Body of pancreas (tissue), 4 donors: ENCODE data around the gene CD44.

Experiments
- POLR2A ChIP-seq, 3 donors: fragments of 450-650 bp; IDR thresholded peaks; one replicate each; pipeline ENCODE4 v1.6.1; 2016; ENCODE audit warnings: antibody characterized with exemption in 3 of 3, mild to moderate bottlenecking in 2 of 3
- TF ChIP-seq, protein P1 (sequence below), 7 experiments: fragments of 450-650 bp in 4 of 7; fragments of 200-600 bp in 3 of 7; sonication (generic) in 3 of 7; IDR thresholded peaks; one replicate each; pipeline ENCODE4 v1.5.1; 2016 to 2019; ENCODE audit warnings: antibody characterized with exemption in 7 of 7

DNA sequence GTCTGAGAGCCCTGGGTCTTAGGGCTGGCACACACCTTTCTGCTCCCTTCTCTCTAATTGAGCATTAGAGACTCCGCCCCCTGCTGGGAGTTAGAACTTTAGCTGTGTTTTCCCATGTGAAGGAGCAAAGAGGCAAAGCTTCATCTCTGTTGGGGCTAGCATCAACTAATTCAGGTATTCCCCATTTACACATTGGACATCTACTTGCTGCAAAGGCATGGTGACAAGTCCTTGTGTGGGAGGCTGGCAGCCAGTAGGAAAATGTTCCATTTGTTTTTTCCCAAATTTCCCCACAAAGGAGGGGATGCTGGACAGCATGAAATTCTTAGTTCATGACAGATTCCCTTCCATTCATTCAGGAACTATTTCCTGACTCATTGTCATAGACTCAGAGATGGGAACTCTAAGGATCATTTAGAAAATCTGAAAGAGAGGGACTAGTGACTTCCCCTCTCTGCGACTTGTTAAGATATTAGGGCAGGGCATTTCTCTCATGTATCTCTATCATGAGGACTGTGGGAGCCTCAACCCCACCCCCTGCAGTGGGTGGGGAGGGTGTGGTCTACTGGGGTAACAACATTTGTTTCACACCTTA, 3.6 kb downstream of the CD44 start:
- TF ChIP-seq, protein P1, sequence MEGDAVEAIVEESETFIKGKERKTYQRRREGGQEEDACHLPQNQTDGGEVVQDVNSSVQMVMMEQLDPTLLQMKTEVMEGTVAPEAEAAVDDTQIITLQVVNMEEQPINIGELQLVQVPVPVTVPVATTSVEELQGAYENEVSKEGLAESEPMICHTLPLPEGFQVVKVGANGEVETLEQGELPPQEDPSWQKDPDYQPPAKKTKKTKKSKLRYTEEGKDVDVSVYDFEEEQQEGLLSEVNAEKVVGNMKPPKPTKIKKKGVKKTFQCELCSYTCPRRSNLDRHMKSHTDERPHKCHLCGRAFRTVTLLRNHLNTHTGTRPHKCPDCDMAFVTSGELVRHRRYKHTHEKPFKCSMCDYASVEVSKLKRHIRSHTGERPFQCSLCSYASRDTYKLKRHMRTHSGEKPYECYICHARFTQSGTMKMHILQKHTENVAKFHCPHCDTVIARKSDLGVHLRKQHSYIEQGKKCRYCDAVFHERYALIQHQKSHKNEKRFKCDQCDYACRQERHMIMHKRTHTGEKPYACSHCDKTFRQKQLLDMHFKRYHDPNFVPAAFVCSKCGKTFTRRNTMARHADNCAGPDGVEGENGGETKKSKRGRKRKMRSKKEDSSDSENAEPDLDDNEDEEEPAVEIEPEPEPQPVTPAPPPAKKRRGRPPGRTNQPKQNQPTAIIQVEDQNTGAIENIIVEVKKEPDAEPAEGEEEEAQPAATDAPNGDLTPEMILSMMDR (IDR thresholded peaks at IDR 0.05), result peak in 3 of 7 experiments; percentile 9 to 23 (median 14)
- no peak for TF ChIP-seq POLR2A (IDR thresholded peaks at IDR 0.05)
